GM23338 (cell line): ENCODE measurements around the gene PHKB. TPM values are rescaled to one million over a fixed set of nuclear protein-coding genes. Genes with fewer than 3 reads are reported as not detected.

Source experiments
- ATAC-seq: fragments of 200-7000 bp; cut with Tn5 transposase; 3 replicates; pipeline ENCODE4 v1.9.1; 2020
- DNase-seq: peaks from one replicate; pipeline ENCODE4 v3.0.0-alpha.2; 2015; ENCODE audit warnings: low spot score
- H2AFZ ChIP-seq: fragments of 200-600 bp; sonication (generic); 2 replicates; pipeline ENCODE4 v1.8.0; 2016; ENCODE audit warnings: antibody characterized with exemption, mild to moderate bottlenecking, moderate library complexity
- H3F3A ChIP-seq: fragments of 200-600 bp; sonication (generic); replicated peaks from 2 replicates; pipeline ENCODE4 v1.8.0; 2017; ENCODE audit warnings: antibody characterized with exemption, mixed run types, low read depth
- H3K27ac ChIP-seq: fragments of 200-600 bp; sonication (generic); 2 replicates; pipeline ENCODE4 v1.6.1; 2016; ENCODE audit warnings: low read depth
- H3K27me3 ChIP-seq: fragments of 200-600 bp; sonication (generic); 2 replicates; pipeline ENCODE4 v1.8.0; 2016; ENCODE audit warnings: mild to moderate bottlenecking, mixed run types, moderate library complexity; ENCODE audit not compliant: insufficient read depth
- H3K36me3 ChIP-seq: fragments of 200-600 bp; sonication (generic); 2 replicates; pipeline ENCODE4 v1.8.0; 2016; ENCODE audit warnings: mild to moderate bottlenecking; ENCODE audit not compliant: insufficient read depth
- H3K4me1 ChIP-seq: fragments of 200-600 bp; sonication (generic); 2 replicates; pipeline ENCODE4 v1.8.0; 2016; ENCODE audit warnings: mild to moderate bottlenecking, moderate library complexity; ENCODE audit not compliant: insufficient read depth
- H3K4me2 ChIP-seq: fragments of 200-600 bp; sonication (generic); 2 replicates; pipeline ENCODE4 v1.7.1; 2017; ENCODE audit warnings: mixed run types
- H3K4me3 ChIP-seq: fragments of 200-600 bp; sonication (generic); 2 replicates; pipeline ENCODE4 v1.6.1; 2016; ENCODE audit warnings: mixed run types
- H3K79me2 ChIP-seq: fragments of 200-600 bp; sonication (generic); replicated peaks from 2 replicates; pipeline ENCODE4 v1.8.0; 2017; ENCODE audit warnings: mild to moderate bottlenecking; ENCODE audit not compliant: insufficient read depth
- H3K9me2 ChIP-seq: fragments of 200-600 bp; sonication (generic); 2 replicates; pipeline ENCODE4 v1.8.0; 2017; ENCODE audit not compliant: insufficient read depth
- H4K20me1 ChIP-seq: fragments of 200-600 bp; sonication (generic); replicated peaks from 2 replicates; pipeline ENCODE4 v1.8.0; 2017; ENCODE audit warnings: mild to moderate bottlenecking; ENCODE audit not compliant: insufficient read depth
- H3K27ac Mint-ChIP-seq: 2 replicates; pipeline ENCODE4 v1.8.0; 2020; ENCODE audit warnings: inconsistent platforms, mild to moderate bottlenecking, moderate library complexity, mixed read lengths
- H3K27me3 Mint-ChIP-seq: 3 replicates; pipeline ENCODE4 v1.8.0; 2022; ENCODE audit warnings: low read depth, mild to moderate bottlenecking, moderate library complexity, mixed read lengths, inconsistent platforms; ENCODE audit not compliant: insufficient read depth, poor library complexity
- H3K36me3 Mint-ChIP-seq: 3 replicates; pipeline ENCODE4 v1.8.0; 2021; ENCODE audit warnings: low read depth, mild to moderate bottlenecking, inconsistent platforms, moderate library complexity, mixed read lengths
- H3K4me1 Mint-ChIP-seq: 3 replicates; pipeline ENCODE4 v1.8.0; 2020; ENCODE audit warnings: mild to moderate bottlenecking, inconsistent platforms, mixed read lengths
- H3K4me3 Mint-ChIP-seq: 3 replicates; pipeline ENCODE4 v1.8.0; 2021; ENCODE audit warnings: moderate library complexity, mild to moderate bottlenecking, inconsistent platforms, mixed read lengths
- H3K9me3 Mint-ChIP-seq: 3 replicates; pipeline ENCODE4 v1.8.0; 2020; ENCODE audit warnings: moderate library complexity, mild to moderate bottlenecking, inconsistent platforms, mixed read lengths
- CREB1 ChIP-seq: fragments of 250-450 bp; sonication (Bioruptor Pico); IDR thresholded peaks from 2 replicates; pipeline ENCODE4 v1.5.0; 2020; ENCODE audit warnings: low read depth, mild to moderate bottlenecking, moderate library complexity
- EZH2 ChIP-seq: fragments of 200-600 bp; sonication (generic); IDR thresholded peaks from one replicate; pipeline ENCODE4 v1.8.0; 2017; ENCODE audit warnings: antibody characterized with exemption, mild to moderate bottlenecking, low read depth; ENCODE audit not compliant: unreplicated experiment
- EZH2phosphoT487 ChIP-seq: fragments of 200-600 bp; sonication (generic); IDR thresholded peaks from one replicate; pipeline ENCODE4 v1.8.1; 2018; ENCODE audit warnings: antibody characterized with exemption; ENCODE audit not compliant: unreplicated experiment
- JUNB ChIP-seq: IDR thresholded peaks from one replicate; pipeline ENCODE4 v1.6.1; 2016; ENCODE audit warnings: antibody characterized with exemption; ENCODE audit not compliant: unreplicated experiment
- NANOG ChIP-seq: IDR thresholded peaks from 2 replicates; pipeline ENCODE4 v1.6.1; 2016; ENCODE audit warnings: antibody characterized with exemption, borderline replicate concordance
- STAT1 ChIP-seq: IDR thresholded peaks from one replicate; pipeline ENCODE4 v1.6.1; 2016; ENCODE audit warnings: antibody characterized with exemption; ENCODE audit not compliant: unreplicated experiment
- ZNF114 ChIP-seq: fragments of 250-450 bp; sonication (Bioruptor Pico); IDR thresholded peaks from 2 replicates; pipeline ENCODE4 v1.5.0; 2020; ENCODE audit warnings: mild to moderate bottlenecking, moderate library complexity
- ZNF331 ChIP-seq: fragments of 250-450 bp; sonication (Bioruptor Pico); IDR thresholded peaks from 2 replicates; pipeline ENCODE4 v1.5.0; 2020; ENCODE audit warnings: low read depth, mild to moderate bottlenecking, moderate library complexity
- polyA plus RNA-seq: library from polyadenylated mRNA; unstranded; fragments of >200 nt; fragmentation: Nextera tagmentation; extraction: Ambion mirVana; gene quantifications from 2 replicates; pipeline ENCODE4 v1.2.1, GENCODE V29; 2016
- total RNA-seq: library from RNA; depleted of rRNA; stranded (reverse); fragments of >200 nt; shearing (Covaris generic); gene quantifications from 2 replicates; pipeline ENCODE4 v1.2.3, GENCODE V29; 2014
- TF ChIP-seq, protein P1 (sequence below), 2 experiments: fragments of 200-600 bp in 1 of 2; sonication (generic) in 1 of 2; conservative IDR thresholded peaks; 2 replicates each; pipeline versions ENCODE4 v1.5.1 to v1.6.1; 2016 to 2017; ENCODE audit warnings: antibody characterized with exemption in 2 of 2, low read depth in 2 of 2, mild to moderate bottlenecking in 2 of 2, moderate library complexity in 1 of 2
- TF ChIP-seq, protein P2 (sequence below): fragments of 250-450 bp; sonication (Bioruptor Pico); IDR thresholded peaks from 2 replicates; pipeline ENCODE4 v1.5.0; 2020; ENCODE audit warnings: mild to moderate bottlenecking, moderate library complexity
- TF ChIP-seq, protein P3 (sequence below): IDR thresholded peaks from 2 replicates; pipeline ENCODE4 v1.6.1; 2016; ENCODE audit warnings: antibody characterized with exemption

PHKB gene
- total and polyA plus RNA-seq, 2 experiments from 2014 or later, result 20.3 to 57.3 TPM

DNA sequence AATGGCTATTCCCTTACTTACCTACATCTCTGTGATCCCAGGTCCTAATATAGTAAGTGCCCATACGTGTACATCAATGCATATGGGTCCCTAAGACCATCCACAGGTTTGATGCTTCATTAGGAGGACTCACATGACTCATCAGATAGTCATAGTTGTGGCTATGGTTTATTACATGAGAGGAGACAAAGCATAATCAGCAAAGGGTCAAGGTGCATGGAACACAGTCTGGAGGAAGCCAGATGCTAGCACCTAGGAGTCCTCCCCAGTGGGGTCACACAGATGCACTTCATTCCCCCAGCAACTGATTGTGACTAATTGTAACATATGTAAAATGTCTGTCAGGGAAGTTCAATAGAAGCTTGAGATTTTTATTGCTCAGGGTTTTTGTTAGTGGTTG, 42.8 kb downstream of the PHKB start:
- Mint-ChIP-seq H3K27ac (no peak overlapping the region), H3K36me3 (peaks cover 9% of the 10 kb centered on the region), H3K4me1 (peaks cover 5% of the 10 kb centered on the region; the same call in 2 of the 3 replicates), H3K9me3 (no peaks in the 10 kb centered on the region), H3K27me3 (no peaks in the 10 kb centered on the region), H3K4me3 (no peak overlapping the region)
- H3K4me1 ChIP-seq, result peaks cover 7% of the 10 kb centered on the region; the same call in 1 of the 2 replicates
- TF ChIP-seq, protein P1, sequence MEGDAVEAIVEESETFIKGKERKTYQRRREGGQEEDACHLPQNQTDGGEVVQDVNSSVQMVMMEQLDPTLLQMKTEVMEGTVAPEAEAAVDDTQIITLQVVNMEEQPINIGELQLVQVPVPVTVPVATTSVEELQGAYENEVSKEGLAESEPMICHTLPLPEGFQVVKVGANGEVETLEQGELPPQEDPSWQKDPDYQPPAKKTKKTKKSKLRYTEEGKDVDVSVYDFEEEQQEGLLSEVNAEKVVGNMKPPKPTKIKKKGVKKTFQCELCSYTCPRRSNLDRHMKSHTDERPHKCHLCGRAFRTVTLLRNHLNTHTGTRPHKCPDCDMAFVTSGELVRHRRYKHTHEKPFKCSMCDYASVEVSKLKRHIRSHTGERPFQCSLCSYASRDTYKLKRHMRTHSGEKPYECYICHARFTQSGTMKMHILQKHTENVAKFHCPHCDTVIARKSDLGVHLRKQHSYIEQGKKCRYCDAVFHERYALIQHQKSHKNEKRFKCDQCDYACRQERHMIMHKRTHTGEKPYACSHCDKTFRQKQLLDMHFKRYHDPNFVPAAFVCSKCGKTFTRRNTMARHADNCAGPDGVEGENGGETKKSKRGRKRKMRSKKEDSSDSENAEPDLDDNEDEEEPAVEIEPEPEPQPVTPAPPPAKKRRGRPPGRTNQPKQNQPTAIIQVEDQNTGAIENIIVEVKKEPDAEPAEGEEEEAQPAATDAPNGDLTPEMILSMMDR (conservative IDR thresholded peaks at IDR 0.05; ENCODE audit: low read depth in 2 of 2), result no peak
- TF ChIP-seq EZH2 (no peak), NANOG (no peak), ZNF331 (CRISPR knock-in tag) (no peak), CREB1 (CRISPR knock-in tag) (no peak), JUNB (no peak), STAT1 (no peak), ZNF114 (no peak), EZH2phosphoT487 (no peak)
- TF ChIP-seq, protein P2, sequence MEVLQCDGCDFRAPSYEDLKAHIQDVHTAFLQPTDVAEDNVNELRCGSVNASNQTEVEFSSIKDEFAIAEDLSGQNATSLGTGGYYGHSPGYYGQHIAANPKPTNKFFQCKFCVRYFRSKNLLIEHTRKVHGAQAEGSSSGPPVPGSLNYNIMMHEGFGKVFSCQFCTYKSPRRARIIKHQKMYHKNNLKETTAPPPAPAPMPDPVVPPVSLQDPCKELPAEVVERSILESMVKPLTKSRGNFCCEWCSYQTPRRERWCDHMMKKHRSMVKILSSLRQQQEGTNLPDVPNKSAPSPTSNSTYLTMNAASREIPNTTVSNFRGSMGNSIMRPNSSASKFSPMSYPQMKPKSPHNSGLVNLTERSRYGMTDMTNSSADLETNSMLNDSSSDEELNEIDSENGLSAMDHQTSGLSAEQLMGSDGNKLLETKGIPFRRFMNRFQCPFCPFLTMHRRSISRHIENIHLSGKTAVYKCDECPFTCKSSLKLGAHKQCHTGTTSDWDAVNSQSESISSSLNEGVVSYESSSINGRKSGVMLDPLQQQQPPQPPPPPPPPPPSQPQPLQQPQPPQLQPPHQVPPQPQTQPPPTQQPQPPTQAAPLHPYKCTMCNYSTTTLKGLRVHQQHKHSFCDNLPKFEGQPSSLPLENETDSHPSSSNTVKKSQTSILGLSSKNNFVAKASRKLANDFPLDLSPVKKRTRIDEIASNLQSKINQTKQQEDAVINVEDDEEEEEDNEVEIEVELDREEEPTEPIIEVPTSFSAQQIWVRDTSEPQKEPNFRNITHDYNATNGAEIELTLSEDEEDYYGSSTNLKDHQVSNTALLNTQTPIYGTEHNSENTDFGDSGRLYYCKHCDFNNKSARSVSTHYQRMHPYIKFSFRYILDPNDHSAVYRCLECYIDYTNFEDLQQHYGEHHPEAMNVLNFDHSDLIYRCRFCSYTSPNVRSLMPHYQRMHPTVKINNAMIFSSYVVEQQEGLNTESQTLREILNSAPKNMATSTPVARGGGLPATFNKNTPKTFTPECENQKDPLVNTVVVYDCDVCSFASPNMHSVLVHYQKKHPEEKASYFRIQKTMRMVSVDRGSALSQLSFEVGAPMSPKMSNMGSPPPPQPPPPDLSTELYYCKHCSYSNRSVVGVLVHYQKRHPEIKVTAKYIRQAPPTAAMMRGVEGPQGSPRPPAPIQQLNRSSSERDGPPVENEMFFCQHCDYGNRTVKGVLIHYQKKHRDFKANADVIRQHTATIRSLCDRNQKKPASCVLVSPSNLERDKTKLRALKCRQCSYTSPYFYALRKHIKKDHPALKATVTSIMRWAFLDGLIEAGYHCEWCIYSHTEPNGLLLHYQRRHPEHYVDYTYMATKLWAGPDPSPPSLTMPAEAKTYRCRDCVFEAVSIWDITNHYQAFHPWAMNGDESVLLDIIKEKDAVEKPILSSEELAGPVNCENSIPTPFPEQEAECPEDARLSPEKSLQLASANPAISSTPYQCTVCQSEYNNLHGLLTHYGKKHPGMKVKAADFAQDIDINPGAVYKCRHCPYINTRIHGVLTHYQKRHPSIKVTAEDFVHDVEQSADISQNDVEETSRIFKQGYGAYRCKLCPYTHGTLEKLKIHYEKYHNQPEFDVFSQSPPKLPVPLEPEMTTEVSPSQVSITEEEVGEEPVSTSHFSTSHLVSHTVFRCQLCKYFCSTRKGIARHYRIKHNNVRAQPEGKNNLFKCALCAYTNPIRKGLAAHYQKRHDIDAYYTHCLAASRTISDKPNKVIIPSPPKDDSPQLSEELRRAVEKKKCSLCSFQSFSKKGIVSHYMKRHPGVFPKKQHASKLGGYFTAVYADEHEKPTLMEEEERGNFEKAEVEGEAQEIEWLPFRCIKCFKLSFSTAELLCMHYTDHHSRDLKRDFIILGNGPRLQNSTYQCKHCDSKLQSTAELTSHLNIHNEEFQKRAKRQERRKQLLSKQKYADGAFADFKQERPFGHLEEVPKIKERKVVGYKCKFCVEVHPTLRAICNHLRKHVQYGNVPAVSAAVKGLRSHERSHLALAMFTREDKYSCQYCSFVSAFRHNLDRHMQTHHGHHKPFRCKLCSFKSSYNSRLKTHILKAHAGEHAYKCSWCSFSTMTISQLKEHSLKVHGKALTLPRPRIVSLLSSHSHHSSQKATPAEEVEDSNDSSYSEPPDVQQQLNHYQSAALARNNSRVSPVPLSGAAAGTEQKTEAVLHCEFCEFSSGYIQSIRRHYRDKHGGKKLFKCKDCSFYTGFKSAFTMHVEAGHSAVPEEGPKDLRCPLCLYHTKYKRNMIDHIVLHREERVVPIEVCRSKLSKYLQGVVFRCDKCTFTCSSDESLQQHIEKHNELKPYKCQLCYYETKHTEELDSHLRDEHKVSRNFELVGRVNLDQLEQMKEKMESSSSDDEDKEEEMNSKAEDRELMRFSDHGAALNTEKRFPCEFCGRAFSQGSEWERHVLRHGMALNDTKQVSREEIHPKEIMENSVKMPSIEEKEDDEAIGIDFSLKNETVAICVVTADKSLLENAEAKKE, result no peak
- TF ChIP-seq, protein P3, sequence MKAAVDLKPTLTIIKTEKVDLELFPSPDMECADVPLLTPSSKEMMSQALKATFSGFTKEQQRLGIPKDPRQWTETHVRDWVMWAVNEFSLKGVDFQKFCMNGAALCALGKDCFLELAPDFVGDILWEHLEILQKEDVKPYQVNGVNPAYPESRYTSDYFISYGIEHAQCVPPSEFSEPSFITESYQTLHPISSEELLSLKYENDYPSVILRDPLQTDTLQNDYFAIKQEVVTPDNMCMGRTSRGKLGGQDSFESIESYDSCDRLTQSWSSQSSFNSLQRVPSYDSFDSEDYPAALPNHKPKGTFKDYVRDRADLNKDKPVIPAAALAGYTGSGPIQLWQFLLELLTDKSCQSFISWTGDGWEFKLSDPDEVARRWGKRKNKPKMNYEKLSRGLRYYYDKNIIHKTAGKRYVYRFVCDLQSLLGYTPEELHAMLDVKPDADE, result no peak
- H3K36me3 ChIP-seq, result no peaks in the 10 kb centered on the region; the same call in 1 of the 2 replicates
- no peak for ATAC-seq
- no peaks in the 10 kb centered on the region for H3F3A ChIP-seq
- H3K9me2 ChIP-seq, result no peaks in the 10 kb centered on the region
- DNase-seq, result no peak
- H3K4me3 ChIP-seq, result no peak overlapping the region
- H4K20me1 ChIP-seq, result no peaks in the 10 kb centered on the region
- no peak overlapping the region for H2AFZ ChIP-seq
- no peak overlapping the region for H3K27ac ChIP-seq
- no peak overlapping the region for H3K4me2 ChIP-seq
- H3K79me2 ChIP-seq, result no peaks in the 10 kb centered on the region
- H3K27me3 ChIP-seq, result no peaks in the 10 kb centered on the region
